ENCODE data around the gene SSB. TPM values are rescaled to one million over a fixed set of nuclear protein-coding genes. Genes with fewer than 3 reads are reported as not detected.
A peak's percentile ranks its signal among the peaks of the same experiment; 100 is the strongest.

The SSB gene
- total and polyA plus RNA-seq, 2 of the 13 experiments (the other 11 are each of a cell fraction or from before 2014, with no cell fraction given): 109 to 208 TPM

DNA sequence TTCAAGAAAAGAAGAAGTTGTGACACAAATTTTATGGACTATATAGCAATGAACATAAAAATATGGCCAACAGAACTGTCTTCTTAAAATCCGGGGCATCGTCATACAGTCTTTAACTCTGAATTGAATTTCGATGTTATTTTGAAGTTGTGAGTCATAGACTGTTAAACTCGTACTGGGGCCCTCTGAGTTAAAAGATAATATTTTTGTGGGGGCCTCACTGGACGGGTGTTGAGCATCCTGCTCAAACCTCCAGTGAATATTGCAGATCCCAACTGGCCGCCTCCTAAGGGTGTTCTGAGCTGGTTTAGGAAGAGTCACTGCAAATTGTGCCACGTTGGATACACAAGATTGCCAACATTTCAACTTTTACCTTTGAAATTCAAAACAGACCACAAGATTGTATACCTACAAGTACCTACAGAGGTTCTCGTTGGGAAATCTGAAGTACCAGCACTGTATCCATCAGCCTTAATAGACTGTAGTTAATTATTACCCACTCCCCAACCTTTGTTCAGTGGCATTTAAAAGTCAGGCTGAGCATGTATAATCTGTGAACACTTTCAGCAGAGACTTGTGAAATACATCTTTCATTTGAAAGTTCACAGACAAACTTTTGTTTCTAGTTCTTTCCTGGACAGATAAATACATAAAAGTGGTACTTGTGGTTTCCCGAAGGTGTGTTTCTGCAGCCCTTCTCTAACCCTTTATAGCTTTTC lies 37.3 kb upstream of the SSB start (continued):
- TF ChIP-seq ZNF616 (CRISPR knock-in tag; IDR thresholded peaks at IDR 0.05; ENCODE audit: low read depth) (no peak), PPARG (CRISPR knock-in tag; conservative IDR thresholded peaks at IDR 0.05) (peak; percentile 61; the same call in 1 of the 2 replicates), ZNF317 (CRISPR knock-in tag; IDR thresholded peaks at IDR 0.05) (no peak), ZNF335 (CRISPR knock-in tag; IDR thresholded peaks at IDR 0.05) (no peak), ZNF460 (CRISPR knock-in tag; IDR thresholded peaks at IDR 0.05; ENCODE audit: borderline replicate concordance) (no peak), CREM (IDR thresholded peaks at IDR 0.05) (peak; percentile 68), CREM (CRISPR knock-in tag; IDR thresholded peaks at IDR 0.05) (no peak), ETV6 (CRISPR knock-in tag; conservative IDR thresholded peaks at IDR 0.05) (no peak), ZKSCAN5 (CRISPR knock-in tag; IDR thresholded peaks at IDR 0.05) (no peak), RFXAP (CRISPR knock-in tag; IDR thresholded peaks at IDR 0.05; ENCODE audit: borderline replicate concordance) (no peak), HNF1A (IDR thresholded peaks at IDR 0.05; ENCODE audit: low read depth) (peak; percentile 98), HNF1A (CRISPR knock-in tag; IDR thresholded peaks at IDR 0.05; ENCODE audit: borderline replicate concordance) (peak; percentile 98), SIX1 (CRISPR knock-in tag; IDR thresholded peaks at IDR 0.05; ENCODE audit: borderline replicate concordance) (no peak), HMGXB4 (CRISPR knock-in tag; IDR thresholded peaks at IDR 0.05; ENCODE audit: borderline replicate concordance in 1 of 2, low read depth in 1 of 2) (no peak), CEBPB (IDR thresholded peaks at IDR 0.05; ENCODE audit: borderline replicate concordance, low read depth, low read length) (peak; percentile 82), AKAP8 (CRISPR knock-in tag; IDR thresholded peaks at IDR 0.05) (no peak), KLF13 (CRISPR knock-in tag; IDR thresholded peaks at IDR 0.05) (no peak), ZNF570 (CRISPR knock-in tag; IDR thresholded peaks at IDR 0.05; ENCODE audit: borderline replicate concordance) (no peak), SNRNP70 (IDR thresholded peaks at IDR 0.05; ENCODE audit: low read depth, low read length) (no peak)
- TF ChIP-seq, protein P1, sequence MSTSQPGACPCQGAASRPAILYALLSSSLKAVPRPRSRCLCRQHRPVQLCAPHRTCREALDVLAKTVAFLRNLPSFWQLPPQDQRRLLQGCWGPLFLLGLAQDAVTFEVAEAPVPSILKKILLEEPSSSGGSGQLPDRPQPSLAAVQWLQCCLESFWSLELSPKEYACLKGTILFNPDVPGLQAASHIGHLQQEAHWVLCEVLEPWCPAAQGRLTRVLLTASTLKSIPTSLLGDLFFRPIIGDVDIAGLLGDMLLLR (CRISPR knock-in tag; IDR thresholded peaks at IDR 0.05): no peak
- TF ChIP-seq, protein P2, sequence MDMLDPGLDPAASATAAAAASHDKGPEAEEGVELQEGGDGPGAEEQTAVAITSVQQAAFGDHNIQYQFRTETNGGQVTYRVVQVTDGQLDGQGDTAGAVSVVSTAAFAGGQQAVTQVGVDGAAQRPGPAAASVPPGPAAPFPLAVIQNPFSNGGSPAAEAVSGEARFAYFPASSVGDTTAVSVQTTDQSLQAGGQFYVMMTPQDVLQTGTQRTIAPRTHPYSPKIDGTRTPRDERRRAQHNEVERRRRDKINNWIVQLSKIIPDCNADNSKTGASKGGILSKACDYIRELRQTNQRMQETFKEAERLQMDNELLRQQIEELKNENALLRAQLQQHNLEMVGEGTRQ (IDR thresholded peaks at IDR 0.05; ENCODE audit: low read depth, low read length): no peak
- TF ChIP-seq, protein P2 (CRISPR knock-in tag; IDR thresholded peaks at IDR 0.05; ENCODE audit: borderline replicate concordance): no peak

Measured in HepG2 (cell line).